Measurements from ENCODE around the gene WNK2.

Gene WNK2

DNA sequence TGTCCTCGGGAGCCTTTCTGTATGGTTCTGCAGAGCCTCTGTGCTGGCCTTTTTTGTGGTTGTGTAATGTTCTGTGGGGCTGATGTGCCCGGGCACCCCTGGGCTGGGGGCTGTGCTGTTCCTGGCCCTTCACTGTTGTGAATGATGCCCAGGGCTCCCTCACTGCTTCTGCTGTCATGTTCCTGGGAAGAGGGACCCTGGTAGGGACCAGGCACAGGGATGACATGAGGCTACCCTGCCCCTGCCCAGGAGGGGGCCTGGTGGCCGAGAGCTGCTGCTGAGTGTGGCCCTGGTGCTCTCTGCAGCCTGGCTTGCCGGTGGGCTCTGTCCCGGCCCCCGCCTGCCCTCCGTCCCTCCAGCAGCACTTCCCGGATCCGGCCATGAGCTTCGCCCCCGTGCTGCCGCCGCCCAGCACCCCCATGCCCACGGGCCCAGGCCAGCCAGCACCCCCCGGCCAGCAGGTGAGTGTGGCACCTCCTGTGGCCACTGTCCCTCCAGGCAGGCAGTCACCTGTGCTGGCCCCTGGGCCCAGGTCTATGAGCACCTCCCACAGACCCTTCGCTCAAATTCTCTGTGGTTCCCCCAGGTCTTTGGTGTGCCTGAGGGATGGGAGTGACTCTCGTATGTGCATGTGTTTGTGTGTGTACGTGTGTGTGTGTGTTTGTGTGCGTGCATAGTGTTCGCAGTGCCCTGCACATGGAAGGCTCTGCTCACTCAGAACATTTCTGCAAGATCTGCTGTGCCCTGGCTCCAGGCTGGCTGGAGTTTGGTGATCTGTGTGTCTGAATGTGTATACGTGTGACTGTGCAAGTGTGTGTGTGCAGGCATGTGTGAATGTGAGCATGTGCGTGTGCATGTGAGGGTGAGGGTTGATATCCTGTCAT is 72.3 kb downstream of the WNK2 start:
- no peak for DNase-seq

DNA sequence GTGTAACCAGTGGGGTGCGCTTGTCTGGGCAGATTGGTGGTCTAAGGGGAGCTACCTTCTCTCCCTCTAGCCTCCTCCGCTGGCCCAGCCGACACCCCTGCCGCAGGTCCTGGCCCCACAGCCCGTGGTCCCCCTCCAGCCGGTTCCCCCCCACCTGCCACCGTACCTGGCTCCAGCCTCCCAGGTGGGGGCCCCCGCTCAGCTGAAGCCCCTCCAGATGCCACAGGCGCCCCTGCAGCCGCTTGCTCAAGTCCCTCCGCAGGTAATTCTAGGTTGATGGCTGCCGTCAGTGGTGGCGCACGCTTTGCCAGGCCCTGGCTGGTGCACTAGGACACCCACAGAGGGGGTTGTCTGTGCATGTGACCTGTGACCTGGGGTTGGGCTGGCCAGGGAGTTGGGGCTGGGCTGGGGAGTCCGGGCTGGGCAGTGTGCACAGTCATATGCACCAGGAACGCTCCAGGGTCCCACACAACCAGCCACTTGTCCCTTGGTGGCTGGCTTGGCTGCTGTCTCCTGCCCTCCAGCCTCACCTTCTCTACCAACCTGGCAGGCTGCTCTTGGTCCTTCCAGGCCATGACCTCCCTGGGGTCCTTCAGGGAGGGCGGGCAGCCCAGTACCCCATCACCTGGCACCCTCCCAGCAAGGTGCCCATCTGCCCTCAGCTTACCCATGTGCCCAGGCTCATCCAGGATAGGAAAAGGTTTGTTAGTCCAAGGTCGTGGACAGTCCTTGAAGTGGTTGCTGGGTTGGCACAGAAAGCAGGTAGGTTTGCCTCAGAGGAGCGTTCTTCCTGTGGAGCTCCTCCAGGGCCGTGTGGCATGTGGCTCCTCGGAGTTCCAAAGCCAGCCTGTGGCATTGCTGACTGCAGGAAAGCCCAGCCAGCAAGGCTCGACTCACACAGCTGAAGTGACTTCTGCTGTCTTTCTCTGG is 73.2 kb downstream of the WNK2 start:
- no peak for DNase-seq

GRCh38 chr9:93257808-93258331 is 73.9 kb downstream of the WNK2 start:
- DNase-seq = no peak

DNA sequence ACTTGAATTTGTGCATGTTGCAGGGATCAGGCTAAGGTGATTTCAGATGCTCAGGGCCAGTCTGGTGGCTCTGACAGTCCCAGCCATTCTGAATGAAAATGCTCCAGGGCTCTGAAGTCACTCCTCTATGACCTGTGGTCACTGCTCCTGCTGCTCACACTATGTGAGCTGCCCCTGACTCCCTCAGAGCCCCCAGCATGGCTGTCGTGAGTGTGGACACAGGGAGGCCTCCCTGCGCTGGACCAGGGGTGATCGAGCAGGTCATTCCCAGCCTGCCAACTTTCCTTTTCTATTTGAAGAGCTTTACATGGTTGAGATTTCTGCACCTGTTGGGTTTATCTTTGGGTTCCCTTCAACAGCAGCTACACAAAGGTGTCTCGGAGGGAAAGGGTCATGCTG is 74.5 kb downstream of the WNK2 start:
- DNase-seq = no peak

DNA sequence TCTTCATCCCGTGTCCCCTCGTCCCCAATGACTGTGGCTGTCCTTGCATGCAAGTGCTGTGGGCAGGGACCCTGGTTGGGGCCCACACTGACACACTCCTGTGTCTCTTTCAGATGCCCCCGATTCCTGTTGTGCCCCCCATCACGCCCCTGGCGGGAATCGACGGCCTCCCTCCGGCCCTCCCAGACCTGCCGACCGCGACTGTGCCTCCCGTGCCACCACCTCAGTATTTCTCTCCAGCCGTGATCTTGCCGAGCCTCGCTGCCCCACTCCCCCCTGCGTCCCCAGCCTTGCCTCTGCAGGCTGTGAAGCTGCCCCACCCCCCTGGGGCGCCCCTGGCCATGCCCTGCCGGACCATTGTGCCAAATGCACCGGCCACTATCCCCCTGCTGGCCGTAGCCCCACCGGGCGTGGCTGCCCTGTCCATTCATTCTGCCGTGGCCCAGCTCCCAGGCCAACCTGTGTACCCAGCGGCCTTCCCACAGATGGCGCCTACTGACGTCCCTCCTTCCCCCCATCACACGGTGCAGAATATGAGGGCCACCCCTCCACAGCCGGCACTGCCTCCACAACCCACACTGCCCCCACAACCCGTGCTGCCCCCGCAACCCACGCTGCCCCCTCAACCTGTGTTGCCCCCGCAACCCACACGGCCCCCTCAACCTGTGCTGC is 75.0 kb downstream of the WNK2 start:
- DNase-seq = no peak

DNA sequence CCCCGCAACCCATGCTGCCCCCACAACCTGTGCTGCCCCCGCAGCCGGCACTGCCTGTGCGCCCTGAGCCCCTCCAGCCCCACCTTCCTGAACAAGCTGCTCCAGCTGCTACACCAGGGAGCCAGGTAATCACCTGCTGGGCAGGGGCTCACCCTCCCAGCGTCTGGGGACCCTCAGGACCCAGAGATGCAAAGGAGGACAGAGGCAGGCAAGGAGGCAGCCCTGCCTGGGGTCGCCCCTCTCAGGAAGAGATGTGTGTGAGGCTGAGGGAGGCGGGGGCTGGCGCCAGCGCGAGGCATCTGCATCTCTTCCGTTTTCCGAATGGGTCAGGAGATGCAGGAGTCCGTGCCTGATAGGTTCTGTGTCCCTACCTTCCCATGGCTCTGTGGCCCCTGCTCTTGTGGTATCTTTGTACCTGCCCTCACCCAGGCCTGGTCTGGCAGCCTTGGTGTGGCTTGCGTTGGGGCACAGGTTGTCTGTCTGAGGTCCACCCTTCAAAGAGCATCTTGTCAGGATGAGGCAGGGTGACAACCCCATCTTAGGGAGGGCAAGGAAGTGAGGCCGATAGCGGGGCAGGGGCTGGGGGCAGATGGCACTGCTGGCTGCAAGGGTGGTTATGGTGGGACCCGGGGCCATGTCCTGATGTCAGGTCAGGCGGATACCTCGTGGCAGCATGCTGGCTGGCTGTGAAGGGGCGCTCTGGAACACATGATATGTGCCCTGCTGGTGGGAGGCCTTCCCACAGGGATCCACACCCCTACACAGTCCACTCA is 75.7 kb downstream of the WNK2 start:
- no peak for DNase-seq

- no peak for DNase-seq
These were observed 76.5 kb downstream of the WNK2 start for GRCh38 chr9:93260263-93261066.

DNA sequence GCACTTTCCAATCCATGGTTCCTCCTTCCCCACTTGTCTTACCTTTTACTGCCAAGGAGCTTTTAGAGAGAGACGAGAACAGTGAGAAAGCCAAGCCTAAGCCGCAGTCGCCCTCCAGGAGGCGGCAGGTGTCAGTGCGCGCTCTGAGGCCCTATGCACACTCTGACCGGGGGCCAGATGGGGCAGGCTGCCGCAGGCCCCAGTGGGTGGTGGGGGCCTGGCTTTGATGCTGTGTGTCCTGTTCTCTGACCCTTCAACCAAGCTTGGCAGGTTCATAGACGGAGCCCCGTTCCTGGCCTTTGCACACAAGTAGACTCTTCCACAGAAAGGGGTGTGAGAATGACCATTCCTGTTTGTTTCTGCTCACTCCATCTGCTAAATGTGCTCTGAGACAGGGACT is 77.3 kb downstream of the WNK2 start:
- DNase-seq = no peak

DNA sequence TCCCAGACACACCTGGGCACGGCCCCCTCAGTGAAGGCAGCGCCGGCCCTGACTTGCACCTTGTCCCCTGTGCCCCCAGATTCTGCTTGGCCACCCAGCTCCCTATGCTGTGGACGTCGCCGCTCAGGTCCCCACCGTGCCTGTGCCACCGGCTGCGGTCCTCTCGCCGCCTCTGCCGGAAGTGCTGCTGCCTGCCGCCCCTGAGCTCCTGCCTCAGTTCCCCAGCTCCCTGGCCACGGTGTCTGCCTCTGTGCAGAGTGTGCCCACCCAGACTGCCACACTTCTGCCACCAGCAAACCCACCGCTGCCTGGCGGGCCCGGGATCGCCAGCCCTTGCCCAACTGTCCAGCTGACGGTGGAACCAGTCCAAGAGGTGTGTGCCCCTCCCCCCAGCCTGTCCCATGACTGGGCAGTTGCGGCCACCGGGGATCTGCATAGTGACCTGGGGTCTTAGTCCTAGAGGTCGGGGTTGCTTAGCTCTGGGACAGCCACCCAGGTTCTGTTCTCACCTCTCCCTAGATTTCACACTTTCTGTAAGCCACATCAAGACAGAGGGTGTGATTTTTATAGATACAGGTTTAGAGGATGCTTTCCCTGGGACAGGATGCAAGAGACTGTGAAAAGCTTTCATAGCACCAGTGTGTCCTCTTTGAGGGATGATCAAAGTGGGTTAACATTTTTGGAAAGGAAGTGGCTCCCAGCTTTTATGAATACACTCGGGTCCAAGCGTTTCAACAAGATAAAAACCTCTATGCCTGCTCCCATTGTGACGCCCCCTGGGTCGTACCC is 78.0 kb downstream of the WNK2 start:
- no peak for DNase-seq

GRCh38 chr9:93262537-93263310 is 78.8 kb downstream of the WNK2 start:
- DNase-seq = no peak

GRCh38 chr9:93263334-93264229 is 79.6 kb downstream of the WNK2 start:
- no peak for DNase-seq

DNA sequence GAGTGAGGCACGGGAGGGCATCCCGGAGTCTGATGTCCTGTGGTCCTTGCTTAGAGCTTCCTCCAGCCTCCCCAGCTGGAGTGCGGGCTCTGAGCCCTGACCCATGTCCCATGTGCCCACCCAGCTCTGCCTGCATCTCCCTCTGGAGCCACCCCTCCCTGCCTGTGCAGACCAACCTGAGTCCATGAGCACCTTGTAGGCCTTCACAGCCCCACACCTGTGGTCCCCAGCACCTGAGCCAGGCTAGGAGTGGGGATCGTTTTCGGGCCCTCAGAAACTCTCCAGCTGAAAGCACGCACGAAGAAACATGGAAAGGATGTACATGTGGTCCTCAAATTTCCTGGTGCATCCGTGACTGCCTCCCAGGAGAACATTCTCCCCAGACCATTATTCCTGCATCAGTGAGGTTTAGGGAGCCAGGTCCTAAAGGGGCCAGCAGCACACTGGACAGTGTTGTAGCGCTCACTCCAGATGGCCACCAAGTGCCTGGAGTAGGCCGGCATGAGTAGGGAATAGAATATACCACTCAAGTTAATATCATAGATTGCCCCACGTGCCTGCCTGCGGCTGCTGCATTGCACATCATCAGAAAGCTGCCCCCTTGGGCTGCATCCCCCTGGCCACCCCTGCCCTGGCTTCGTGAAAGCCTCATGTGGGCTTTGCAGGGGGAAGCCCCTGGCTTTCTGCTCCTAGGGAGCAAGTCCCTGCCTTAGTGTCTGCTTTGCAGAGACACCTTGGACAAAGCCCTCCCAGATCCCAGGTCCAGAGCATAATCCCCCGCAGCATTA is 80.6 kb downstream of the WNK2 start:
- DNase-seq = no peak

DNA sequence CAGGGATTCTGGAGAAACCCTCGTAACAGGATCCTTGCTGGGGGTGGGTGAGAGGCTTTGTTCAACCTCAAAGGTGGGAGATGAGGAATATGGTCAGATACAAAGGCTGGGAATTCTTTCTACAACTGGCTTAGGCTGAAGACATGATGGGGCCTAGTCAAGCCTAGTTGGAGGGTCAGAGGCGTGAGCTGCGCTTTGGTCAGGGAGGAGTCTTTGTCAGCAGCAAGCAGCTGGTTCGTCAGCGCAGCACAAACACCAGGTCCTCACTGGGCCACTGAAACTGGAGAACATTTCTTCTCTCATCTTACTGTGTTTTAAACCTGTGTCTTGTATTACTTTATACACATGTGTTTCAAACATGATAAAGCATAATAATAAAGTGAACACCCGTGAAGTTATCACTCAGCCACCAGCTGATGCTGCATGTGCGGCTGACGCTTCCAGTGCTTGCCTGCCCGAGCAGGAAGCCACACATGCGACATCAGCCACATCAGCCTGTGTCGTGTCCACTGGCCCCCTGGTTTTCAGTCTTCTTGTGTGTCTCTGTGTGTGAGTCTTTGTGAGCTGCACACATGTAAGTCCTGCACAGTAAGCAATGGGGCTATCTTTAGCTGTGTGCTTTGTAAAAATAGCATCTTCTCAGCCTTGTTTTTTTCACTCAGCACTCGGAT is 81.5 kb downstream of the WNK2 start:
- DNase-seq = no peak

GRCh38 chr9:93265972-93266371 is 82.0 kb downstream of the WNK2 start:
- DNase-seq = no peak

DNA sequence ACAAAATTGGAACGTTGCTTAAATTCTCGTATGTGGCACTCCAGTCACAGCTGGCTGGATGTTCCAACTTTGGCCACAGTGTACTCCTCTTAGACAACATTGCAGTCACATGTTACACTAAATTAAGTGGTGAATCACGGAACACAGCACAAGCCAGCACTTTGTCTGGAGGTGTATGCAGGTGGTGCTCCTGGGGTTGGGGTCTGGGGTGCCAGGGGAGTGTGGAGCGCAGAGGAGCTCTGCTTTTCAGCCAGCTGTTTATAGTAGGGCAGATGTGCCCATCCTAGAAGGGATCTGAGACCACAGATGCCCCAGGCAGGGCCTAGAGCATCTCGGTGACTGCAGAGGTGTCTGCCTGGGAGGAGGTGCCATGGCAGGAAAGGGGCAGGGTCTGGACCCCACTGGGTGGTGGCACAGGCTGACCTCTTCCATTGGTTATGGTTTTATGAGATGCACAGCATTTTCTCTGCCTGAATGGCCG is 82.6 kb downstream of the WNK2 start:
- no peak for DNase-seq

- DNase-seq = no peak
These were observed 83.2 kb downstream of the WNK2 start for GRCh38 chr9:93267091-93267541.
